NCI-H82 treated with DMSO at 0.1 percent for 48 hours (cell line): ENCODE results near the gene SYNM.
A peak's percentile ranks its signal among the peaks of the same experiment; 100 is the strongest.

Experiments
- DNase-seq: peaks from one replicate; lab custom pipeline; 2025; ENCODE audit not compliant: unreplicated experiment; lab: John Stamatoyannopoulos, UW

SYNM gene

DNA sequence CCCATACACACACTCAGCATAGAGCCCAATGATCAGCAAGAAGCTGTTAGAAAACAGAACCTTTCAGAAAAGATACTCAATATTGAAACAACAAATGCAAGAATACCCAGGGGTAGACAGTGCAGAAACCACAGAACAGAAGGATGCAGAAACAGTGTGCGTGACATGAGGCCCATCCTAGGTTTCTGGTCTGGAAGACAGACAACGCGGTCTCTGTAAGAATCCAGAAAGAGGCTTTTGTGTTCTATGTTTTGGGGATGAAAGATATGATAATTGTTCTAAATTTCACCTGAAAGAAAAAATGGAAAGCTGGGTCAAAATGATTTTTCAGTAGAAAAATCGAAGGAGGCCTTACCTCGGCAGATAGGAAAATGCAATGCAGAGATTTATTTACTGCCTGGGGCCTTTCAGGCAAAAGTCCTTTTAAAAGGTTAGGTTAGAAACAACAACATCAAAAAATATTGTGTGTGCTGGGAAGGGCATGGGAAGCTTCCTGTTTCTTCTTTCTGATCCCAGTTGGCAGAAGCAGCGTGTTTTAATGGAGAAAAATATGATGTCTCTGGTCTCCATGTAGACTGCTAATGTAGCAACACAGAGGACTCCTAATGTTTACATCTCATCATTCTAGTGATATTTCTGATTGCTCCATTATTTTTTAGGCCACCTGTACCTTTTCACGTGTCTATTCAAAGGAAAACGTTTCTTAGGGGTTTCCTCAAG is 17.0 kb downstream of the SYNM start:
- DNase-seq: no peak

DNA sequence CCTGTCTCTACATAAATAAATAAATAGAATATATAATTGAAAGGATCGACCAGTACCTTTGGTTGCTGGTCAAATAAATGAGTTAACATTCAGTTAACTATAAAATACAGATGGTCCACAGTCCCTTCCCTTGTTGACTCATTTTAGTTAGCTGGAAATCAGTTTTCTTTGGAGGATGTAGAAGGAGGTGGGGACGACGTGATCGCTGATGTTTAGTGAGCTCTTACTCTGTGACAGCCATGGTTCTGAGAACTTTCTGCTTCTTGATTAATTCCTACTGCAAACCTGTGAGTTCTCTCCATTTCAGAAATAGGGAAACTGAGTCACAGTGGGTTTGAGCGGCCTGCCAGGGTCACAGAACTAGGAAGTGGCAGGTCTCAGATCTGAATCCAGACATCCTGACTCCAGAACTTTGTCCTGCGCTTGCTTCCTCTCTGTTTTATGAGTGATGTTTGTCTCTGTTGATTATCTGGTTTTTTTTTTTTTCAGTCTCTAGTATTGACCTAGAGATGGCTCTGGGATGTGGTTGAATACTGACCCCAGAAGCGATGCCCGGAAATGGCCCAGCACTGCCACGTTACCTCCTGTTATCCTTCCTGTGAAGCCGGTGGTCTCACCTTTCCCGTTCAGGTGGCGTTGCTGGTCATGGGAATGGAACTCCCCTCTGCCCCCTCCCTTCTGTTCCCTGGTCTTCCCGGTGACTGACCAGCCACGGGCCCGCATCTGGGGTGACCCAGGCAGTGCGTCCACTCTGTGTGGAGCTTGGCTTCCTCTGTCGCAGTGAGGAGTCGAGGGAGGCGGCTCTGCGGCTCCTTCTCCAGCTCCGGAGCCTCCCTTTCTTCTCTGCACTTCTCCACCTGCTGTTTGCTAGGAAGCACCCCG is 18.2 kb downstream of the SYNM start:
- no peak for DNase-seq

DNA sequence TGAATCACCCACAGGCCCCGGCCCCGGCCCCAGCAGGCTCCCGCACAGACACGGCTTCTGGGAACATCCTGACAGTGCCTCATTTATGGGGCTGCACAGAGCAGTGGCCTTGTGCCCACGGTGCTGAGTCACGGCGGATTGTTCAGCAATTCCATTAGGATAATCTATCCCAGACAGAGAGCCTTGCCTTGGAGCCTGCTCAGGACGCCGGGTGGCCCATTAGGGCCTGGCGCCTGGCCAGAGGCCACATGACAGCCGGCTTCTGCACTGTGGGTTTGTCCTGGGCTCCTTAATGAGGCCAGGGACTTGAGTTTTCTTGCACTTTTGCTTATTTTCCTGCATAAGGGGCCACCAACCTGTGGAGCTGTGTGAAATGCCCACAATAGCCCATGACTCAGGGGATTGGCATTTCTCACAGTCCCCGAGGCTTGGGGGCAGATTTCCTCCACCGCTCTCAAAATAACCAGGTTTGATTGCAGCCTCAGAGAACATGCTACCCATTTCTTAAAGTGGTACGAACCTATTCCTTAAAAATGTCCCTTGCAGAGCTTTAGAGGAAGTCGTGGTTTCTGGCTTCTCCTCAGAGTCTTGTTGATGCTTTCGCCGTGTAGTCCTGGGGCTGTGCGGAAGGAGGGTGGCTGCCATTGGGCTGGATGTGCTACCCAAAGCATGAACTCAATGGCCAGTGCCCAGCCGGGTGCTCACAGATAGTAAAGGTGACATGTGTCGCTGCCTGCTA is 19.0 kb downstream of the SYNM start:
- DNase-seq: peak; percentile 77

DNA sequence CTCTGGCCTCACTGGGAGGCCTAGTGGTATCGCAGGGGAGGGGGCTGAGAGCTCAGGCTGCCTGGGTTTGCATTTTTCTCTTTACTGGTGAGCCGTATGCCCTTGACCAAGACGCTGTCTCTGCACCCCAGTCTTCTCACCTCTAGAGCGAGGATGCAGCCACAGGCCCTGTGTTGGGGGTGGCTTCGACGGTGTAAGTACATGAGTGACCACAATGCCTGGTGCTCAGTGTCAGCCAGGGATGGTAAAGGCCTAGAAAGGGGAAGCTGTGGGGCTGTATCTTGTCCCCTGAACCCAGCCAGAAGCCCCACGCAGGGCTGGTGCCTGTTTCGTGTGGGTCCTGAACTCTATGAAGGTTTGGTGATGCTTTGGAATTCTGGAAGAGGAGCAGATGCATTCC is 19.8 kb downstream of the SYNM start:
- no peak for DNase-seq

DNA sequence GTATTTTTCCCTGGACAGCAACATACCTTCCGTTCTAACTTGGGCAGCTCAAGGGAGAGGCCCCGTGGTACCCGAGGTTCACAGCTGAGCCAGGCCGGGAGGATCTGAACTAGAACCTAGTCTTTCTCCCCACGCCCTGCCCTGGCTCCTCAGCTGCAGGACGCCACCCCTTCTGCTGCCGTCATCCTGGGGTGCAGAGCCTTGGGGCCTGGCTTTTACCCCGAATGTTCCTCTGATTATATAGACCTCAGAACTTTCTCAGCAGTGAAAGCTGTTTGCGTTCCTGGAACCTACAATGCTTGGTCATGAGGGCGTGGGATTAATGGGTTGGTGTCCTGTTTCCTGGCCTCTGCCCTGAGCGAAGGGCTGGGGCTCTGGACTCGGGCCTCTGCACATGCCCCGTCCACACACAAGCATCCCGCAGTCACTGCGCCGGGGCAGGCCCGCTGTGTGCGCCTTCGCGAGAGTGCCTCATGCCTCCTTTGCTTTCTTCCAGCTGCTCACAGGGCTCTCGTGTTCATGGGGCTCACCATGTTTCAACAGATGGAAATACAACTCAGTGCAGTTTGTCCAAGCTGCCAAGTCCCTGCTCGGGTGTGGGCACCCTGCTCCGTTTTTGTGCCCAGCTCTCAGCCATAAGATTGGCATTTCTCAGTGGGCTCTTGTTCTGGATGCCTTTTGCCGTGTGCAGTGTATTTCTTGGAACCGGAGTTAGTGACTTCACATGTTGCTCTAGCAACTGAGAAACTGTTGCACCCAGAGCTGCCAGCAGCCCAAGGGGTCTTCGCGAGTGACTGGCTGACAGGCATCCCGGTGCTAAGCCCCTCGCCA is 20.4 kb downstream of the SYNM start:
- DNase-seq: no peak

DNA sequence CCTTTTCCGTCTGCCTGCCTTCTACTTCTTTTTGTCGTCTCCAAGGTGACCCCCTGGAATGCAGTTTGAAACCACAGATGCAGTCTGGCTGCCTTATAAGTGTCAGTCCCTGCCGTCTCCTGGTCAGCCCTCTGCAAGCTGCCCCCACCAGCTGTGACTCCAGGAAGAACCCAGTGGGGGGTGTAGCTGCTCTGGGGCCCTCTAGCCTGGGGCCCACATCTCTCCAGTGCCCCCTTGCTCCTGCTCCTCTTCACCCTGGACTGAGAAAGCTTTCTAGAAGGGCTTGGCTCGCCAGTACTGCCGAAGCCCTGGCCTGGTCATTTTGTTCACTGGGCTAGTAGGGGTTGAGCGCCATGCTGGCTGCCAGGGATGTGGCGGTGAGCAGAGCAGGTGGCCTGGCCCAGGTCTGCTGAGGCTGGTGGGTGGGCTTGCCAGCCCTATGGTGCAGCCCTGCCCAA is 21.3 kb downstream of the SYNM start:
- no peak for DNase-seq

DNA sequence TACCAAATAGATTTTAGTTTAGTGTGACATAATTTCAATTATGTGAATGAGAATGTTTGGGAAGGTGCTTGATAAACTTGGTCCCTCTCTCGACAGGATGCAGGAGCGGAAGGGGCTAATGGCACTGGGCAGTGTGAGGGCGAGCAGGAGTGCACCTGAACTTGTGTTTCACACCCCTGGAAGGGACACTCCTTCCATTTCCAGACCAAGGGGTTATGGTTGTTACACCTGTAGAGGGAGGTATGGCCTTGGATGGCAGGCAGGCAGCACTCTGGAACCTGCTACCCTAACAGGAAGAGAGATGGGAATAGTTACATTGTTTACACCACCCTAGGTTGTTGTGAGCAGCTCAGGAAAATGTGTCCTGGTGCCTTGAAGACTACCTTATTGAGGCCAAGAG is 22.1 kb downstream of the SYNM start:
- DNase-seq: no peak

DNA sequence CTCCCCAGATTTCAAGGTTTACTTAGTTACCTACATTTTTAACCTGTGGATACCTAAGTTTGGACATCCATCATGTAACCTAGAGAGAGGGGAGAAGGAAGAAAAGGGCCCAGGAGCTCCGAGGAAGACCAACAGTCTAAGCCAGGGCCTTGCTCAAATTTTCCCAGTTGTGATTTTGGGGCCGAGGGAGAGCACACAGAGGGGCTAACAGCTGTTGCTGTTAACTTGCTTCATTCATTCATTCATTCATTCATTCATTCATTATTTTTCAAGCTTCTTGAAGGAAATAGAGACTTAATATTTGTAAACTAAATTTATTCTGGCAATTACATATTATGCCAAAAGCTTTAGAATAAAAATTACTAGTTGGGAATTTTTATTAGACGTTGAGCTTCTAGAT is 22.9 kb downstream of the SYNM start:
- DNase-seq: no peak

DNA sequence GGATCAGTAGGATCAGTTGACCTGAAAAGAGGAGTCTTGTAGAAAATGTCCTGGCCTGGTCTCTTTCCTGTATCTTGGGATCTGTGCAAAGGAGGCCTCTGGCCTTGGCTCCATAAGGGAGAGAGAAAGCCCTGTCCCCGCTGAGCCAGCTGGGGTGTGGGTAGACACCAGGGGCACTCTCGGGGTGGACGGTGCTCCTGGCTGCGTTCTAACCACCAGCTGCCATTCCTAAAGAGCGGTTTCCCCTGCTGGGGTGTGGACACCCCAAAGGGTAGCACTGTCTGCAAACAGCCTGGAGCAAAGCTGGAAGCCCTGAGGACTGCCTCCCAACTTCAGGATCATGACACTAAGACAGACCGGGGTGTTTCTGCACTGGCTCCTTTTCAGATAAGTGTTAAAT is 23.5 kb downstream of the SYNM start:
- no peak for DNase-seq

DNA sequence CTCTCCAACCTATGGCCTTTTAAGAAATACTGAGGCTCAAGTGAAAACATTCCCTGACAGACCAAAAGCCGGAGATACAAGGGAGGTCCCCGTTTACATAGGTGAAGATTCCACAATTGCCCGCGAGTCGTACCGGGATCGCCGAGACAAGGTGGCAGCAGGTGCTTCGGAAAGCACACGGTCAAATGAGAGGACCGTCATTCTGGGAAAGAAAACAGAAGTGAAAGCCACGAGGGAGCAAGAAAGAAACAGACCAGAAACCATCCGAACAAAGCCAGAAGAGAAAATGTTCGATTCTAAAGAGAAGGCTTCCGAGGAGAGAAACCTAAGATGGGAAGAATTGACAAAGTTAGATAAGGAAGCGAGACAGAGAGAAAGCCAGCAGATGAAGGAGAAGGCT is 24.8 kb downstream of the SYNM start:
- no peak for DNase-seq

DNA sequence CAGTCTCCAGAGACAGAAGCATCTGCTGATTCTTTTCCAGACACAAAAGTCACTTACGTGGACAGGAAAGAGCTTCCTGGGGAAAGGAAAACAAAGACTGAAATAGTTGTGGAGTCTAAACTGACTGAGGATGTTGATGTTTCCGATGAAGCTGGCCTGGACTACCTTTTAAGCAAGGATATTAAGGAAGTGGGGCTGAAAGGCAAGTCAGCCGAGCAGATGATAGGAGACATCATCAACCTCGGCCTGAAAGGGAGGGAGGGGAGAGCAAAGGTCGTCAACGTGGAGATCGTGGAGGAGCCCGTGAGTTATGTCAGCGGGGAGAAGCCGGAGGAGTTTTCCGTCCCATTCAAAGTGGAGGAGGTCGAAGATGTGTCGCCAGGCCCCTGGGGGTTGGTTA is 25.4 kb downstream of the SYNM start:
- no peak for DNase-seq

DNA sequence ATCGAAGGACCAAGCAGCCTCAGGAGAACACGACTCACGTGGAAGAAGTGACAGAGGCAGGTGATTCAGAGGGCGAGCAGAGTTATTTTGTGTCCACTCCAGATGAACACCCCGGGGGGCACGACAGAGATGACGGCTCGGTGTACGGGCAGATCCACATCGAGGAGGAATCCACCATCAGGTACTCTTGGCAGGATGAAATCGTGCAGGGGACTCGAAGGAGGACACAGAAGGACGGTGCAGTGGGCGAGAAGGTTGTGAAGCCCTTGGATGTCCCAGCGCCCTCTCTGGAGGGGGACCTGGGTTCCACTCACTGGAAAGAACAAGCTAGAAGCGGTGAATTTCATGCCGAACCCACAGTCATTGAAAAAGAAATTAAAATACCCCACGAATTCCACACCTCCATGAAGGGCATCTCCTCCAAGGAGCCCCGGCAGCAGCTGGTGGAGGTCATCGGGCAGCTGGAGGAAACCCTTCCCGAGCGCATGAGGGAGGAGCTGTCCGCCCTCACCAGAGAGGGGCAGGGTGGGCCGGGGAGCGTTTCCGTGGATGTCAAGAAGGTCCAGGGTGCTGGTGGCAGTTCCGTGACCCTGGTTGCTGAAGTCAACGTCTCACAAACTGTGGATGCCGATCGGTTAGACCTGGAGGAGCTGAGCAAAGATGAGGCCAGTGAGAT is 26.0 kb downstream of the SYNM start:
- no peak for DNase-seq

DNA sequence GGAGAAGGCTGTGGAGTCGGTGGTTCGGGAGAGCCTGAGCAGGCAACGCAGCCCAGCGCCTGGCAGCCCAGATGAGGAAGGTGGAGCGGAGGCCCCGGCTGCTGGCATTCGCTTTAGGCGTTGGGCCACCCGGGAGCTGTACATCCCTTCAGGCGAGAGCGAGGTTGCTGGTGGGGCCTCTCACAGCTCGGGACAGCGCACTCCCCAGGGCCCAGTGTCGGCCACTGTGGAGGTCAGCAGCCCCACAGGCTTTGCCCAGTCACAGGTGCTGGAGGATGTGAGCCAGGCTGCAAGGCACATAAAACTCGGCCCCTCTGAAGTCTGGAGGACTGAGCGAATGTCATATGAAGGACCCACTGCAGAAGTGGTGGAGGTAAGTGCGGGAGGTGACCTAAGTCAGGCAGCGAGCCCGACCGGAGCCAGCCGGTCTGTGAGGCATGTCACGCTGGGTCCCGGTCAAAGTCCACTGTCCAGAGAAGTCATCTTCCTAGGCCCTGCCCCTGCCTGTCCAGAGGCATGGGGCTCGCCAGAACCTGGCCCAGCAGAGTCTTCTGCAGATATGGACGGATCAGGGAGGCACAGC is 26.7 kb downstream of the SYNM start:
- DNase-seq: no peak

DNA sequence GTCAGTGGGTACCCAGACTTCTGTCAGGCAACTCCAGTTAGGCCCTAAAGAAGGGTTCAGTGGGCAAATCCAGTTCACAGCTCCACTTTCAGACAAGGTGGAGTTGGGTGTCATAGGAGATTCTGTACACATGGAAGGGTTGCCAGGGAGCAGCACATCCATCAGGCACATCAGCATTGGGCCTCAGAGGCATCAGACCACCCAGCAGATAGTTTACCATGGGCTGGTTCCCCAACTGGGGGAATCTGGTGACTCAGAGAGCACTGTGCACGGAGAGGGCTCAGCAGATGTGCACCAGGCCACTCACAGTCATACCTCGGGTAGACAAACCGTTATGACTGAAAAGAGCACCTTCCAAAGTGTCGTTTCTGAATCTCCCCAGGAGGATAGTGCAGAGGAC is 27.2 kb downstream of the SYNM start:
- DNase-seq: no peak

DNA sequence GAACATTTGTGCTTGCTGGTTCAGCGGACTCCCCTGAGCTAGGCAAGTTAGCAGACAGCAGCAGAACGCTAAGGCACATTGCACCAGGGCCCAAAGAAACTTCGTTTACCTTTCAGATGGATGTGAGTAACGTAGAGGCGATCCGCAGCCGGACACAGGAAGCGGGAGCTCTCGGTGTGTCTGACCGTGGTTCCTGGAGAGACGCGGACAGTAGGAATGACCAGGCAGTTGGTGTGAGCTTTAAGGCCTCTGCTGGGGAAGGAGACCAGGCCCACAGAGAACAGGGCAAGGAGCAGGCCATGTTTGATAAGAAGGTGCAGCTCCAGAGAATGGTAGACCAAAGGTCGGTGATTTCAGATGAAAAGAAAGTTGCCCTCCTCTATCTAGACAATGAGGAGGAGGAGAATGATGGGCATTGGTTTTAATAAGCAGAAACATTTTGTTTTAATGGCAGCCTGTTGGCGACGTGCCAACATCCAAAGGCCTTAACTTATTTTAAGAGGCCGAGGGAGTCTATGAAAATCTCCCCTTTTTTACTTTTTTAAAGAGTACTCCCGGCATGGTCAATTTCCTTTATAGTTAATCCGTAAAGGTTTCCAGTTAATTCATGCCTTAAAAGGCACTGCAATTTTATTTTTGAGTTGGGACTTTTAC is 27.9 kb downstream of the SYNM start:
- DNase-seq: no peak

DNA sequence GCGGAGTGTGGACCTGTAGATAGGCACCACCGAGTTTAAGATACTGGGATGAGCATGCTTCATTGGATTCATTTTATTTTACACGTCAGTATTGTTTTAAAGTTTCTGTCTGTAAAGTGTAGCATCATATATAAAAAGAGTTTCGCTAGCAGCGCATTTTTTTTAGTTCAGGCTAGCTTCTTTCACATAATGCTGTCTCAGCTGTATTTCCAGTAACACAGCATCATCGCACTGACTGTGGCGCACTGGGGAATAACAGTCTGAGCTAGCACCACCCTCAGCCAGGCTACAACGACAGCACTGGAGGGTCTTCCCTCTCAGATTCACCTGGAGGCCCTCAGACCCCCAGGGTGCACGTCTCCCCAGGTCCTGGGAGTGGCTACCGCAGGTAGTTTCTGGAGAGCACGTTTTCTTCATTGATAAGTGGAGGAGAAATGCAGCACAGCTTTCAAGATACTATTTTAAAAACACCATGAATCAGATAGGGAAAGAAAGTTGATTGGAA is 29.5 kb downstream of the SYNM start:
- DNase-seq: no peak

DNA sequence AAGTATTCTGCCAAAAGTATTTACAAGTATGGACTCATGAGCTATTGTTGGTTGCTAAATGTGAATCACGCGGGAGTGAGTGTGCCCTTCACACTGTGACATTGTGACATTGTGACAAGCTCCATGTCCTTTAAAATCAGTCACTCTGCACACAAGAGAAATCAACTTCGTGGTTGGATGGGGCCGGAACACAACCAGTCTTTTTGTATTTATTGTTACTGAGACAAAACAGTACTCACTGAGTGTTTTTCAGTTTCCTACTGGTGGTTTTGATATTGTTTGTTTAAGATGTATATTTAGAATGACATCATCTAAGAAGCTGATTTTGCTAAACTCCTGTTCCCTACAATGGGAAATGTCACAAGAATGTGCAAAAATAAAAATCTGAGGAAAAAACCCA is 30.3 kb downstream of the SYNM start:
- DNase-seq: no peak

DNA sequence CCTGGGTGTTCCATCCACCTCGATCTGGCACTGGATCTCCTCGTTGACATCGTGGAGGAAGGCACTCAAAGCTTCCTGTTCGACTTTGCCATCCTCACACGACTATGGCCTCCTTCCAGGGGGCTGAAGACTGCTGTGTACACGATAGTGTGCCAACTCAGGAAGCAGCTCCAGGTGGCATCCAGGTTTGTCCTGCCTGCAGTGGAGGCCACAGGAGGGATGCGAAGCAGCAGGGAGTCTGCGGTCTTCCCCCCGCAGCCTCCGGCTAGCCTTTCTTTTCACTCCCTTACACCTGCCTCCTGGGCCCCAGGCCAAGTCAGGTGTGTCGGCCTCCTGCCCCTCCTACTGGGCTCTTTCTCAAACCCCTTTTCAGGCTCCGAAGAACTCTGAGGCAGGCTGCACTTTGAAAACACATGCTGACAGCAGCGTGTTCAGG is 32.2 kb downstream of the SYNM start:
- DNase-seq: no peak

DNA sequence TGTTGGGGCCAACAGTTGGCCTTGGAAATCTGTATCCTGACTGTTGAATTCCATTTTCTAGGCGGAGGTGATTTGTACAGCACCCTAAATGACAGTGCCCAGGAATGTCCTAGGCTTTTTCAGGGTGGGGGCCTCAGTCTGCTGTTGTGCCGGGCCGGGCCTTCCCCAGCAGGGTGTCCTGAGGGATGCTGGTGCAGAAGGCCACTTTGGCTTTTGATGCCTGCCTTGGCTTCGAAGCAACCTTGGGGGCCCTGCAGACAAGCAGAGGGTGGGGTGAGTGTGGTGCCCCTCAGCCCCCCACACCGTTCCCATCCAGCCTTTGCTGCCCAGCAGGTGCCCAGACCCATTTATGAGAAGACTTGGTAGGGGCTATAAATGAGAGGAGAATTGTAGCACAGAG is 33.0 kb downstream of the SYNM start:
- no peak for DNase-seq
